Measurements from ENCODE around the gene CLVS2.

CLVS2 gene

DNA sequence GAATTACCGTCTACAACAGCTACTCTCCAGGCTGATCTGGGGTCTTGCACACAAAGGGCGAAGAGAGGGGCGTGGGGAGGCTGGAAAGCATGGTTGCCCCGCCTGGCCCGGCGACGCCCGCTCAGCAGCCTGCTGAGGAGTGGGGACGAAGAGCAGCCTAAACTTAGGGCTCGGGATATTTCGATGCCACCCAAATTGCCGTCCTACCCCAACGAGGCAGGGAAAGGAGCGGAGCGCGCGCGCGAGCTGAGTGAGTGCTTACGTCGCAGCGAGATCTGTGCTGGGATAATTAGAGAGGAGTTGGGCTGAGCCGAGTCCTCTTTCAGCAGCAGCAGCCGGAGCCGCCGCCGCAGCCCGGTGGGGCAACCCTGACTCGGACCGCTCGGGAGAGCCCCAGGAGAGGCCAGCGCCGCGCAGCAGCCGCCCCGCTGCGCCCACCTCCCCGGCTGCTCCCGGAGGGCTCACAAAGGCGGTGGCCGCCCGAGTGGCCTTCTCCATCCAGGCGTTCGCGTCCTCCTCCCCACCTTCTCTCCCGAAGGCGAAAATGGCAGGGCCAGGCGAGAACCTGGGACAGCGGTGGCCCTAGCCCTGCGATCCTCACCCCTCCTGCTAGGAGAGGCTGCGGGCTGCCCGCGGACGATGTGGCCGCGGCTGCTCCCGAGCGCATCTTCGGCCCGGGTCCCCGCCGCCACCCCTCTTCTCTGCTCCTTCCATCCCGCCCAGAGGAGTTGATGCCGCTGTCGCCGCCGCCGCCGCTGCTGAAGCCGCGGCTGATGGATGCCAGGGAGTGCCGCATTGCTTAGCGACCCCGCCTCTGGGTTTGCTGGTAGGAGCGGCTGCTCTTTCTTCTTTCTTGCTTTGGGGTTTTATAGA is at the start of gene CLVS2:
TSS of gene CLVS2 (plus strand) at position 315 of the 873 bp plus-strand sequence. CDS start 1,543 bp downstream, outside the sequence.
- DNase-seq (ENCODE audit: extremely low spot score, insufficient read length, low read depth), result no peak

GRCh38 chr6:122947355-122947754 is 48.7 kb upstream of the CLVS2 start:
- DNase-seq (ENCODE audit: extremely low spot score, insufficient read length, low read depth) (no peak), FAIRE-seq (no peak)

More for the DNA sequence above, at the start of gene CLVS2:
- FAIRE-seq, result no peak

GRCh38 chr6:122953766-122954165 is 42.3 kb upstream of the CLVS2 start:
- FAIRE-seq (no peak), DNase-seq (ENCODE audit: extremely low spot score, insufficient read length, low read depth) (no peak)

DNA sequence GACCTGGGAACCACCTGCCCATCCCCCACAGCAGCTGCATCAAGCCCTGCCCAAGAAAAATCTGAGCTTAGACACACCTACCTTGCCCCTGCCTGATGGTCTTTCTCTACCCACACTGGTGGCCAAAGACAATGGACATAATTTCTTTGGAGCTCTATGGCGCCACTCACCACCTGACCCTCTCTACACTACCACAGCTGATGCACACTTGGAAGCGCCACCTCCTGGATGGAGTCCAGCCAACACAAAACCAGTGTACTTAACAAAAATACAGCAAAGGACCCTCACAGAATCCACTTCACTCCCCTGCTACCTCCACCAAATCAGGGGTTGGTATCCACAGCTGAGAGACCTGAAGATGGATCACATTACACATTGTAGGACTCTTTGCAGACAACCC is 39.7 kb upstream of the CLVS2 start:
- FAIRE-seq, result no peak
- no peak for DNase-seq (ENCODE audit: extremely low spot score, insufficient read length, low read depth)

- DNase-seq (ENCODE audit: extremely low spot score, insufficient read length, low read depth), result no peak
- no peak for FAIRE-seq
Observed at GRCh38 chr6:122962000-122962624, 33.9 kb upstream of the CLVS2 start.

GRCh38 chr6:122969999-122970533 is 26.0 kb upstream of the CLVS2 start:
- DNase-seq (ENCODE audit: extremely low spot score, insufficient read length, low read depth) (no peak), FAIRE-seq (no peak)

- FAIRE-seq, result no peak
- no peak for DNase-seq (ENCODE audit: extremely low spot score, insufficient read length, low read depth)
Observed at GRCh38 chr6:122977180-122977579, 18.9 kb upstream of the CLVS2 start.

- no peak for FAIRE-seq
- DNase-seq (ENCODE audit: extremely low spot score, insufficient read length, low read depth), result no peak
Observed at GRCh38 chr6:122984393-122984792, 11.6 kb upstream of the CLVS2 start.

DNA sequence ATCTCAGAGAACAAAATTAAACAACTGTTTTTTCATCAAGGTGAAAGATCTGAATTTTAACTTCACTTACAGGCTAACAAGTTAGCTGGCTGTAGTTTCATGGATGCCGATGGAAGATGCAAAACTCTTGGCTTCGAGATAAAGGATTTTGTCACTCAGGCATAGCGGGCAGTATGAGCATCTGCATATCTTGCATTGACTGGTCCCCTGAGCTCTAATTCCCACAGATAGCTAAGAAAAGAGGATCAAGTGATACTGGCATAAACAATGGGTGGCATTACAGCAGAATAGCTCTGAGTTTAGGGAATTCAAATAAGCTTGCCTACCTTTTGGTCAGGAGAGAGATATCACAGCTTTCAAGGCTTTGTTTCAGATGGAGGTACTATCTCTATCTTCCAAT is 1.8 kb upstream of the CLVS2 start:
- FAIRE-seq, result no peak

DNA sequence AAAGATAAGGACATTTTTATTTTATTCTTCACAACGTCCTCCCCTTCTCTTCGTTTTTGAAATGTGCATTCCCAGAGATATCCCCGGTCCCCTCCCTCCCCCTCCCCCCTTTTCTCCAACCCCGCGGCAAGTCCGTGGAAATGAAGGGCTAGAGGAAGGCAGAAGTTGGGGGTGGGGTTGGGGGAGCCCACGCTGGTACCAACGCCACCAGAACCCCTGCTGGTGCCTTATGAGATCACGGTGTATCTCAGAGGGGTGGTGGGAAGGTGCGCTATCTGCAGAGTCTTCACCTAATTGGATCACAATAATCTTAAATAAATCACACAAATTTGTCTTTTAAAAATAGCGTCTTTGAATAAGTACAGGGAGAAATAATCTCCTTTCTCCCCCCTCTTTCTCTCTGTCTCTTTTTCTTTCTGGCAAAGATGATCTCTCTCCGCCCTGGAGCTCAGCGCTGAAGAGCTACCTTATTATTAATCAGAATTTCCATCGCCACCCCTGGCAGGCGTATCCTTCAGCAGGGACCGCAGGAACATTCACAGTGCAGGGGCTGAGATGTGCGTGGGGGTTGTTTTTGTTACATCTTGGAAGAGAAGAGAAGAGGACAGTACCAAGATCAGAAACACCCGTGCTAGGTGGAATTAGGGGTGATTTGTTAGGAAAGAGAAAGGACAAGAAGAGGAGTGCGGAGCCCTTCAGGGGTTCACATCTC is 915 bp downstream of the CLVS2 start:
- no peak for DNase-seq (ENCODE audit: extremely low spot score, insufficient read length, low read depth)

More for the DNA sequence above, 1.8 kb upstream of the CLVS2 start:
- DNase-seq (ENCODE audit: extremely low spot score, insufficient read length, low read depth), result no peak

GRCh38 chr6:122997541-122998150 is 1.6 kb downstream of the CLVS2 start:
- no peak for FAIRE-seq
- DNase-seq (ENCODE audit: extremely low spot score, insufficient read length, low read depth), result no peak

More for the DNA sequence above, 915 bp downstream of the CLVS2 start:
- FAIRE-seq, result no peak

DNA sequence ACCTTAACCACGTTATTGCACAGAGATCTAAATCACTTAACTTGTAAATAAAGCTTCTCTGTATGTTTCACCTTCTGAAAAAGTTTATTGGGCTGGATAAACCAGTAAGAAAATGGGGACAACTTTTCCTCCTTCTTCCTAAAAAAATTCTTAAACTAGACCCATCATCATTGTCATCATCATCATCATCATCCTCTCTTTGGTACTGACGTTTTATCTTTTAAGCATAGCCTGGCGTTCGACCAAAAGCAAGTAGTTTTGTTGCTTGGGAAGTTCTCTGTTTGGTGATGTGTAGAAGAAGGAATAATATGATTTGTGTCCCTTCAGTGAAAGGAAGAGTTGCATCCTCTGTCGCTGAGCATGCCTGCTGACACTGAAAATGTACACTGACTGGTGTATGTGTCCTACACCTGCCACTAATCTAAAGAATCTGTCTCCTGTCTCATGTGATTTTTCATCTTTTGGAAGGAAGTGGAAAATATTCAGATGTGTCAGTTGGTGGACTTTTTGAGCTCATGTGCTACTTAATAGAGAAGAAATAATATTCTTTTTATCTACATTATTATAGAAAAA is 2.5 kb downstream of the CLVS2 start:
- no peak for DNase-seq (ENCODE audit: extremely low spot score, insufficient read length, low read depth)
- no peak for FAIRE-seq

GRCh38 chr6:123000244-123000770 is 4.3 kb downstream of the CLVS2 start:
- no peak for FAIRE-seq
- no peak for DNase-seq (ENCODE audit: extremely low spot score, insufficient read length, low read depth)

- no peak for FAIRE-seq
Observed at GRCh38 chr6:123001540-123001939, 5.5 kb downstream of the CLVS2 start.

GRCh38 chr6:123007885-123008284 is 11.8 kb downstream of the CLVS2 start:
- no peak for FAIRE-seq
- DNase-seq (ENCODE audit: extremely low spot score, insufficient read length, low read depth), result no peak

More at GRCh38 chr6:123001540-123001939, 5.5 kb downstream of the CLVS2 start:
- no peak for DNase-seq (ENCODE audit: extremely low spot score, insufficient read length, low read depth)

DNA sequence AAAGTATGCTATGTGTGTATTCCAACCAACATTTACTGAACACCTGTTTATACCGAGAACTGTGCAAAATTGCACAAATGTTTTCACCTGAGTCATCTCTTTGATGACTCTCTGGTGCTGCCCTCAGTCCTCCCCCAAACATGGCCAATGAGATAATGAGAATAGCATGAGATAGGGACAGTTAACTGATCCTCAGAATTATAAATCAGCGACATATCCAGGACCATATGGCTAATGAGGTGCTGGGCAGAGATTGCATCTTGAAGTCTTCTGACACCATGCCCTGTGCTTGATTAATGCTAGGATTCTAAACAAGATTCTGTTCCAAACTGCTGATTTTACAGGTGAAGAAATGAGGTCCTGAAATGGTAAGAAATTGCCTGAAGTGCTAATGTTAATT is 13.0 kb downstream of the CLVS2 start:
- no peak for FAIRE-seq
- no peak for DNase-seq (ENCODE audit: extremely low spot score, insufficient read length, low read depth)

GRCh38 chr6:123014835-123015234 is 18.8 kb downstream of the CLVS2 start:
- no peak for DNase-seq (ENCODE audit: extremely low spot score, insufficient read length, low read depth)
- no peak for FAIRE-seq

DNA sequence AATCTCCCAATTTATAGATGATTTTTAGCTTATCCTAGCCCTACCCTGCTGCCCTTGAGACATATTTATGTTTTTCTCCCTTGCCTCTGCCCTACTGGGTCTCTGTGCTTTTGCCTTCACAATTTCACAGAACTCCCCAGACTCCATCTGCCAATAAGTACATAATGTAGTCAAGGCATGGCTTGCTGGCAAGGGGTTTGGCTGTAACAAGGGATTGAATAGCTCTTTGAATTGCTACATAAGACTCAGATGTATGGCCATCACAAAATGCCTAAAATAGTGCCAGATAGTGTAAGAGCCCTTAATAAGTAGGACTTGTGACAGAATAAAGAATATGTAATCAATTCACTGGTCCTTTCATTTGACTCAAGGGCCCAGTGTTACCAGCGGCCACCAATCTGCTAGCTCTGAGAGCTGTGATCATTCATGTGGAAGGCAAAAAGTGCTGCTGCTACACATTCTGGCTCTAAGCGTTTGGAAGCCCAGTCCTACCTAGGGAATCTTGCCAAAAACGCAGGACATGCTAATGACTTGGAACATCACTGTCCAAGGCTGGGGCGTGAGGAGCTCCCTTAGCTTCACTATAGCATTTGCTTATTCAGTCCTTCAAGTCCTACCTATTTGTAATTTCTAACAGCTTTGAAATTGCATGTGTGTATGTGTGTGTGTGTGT is 20.5 kb downstream of the CLVS2 start:
- DNase-seq (ENCODE audit: extremely low spot score, insufficient read length, low read depth) (no peak), FAIRE-seq (no peak)

DNA sequence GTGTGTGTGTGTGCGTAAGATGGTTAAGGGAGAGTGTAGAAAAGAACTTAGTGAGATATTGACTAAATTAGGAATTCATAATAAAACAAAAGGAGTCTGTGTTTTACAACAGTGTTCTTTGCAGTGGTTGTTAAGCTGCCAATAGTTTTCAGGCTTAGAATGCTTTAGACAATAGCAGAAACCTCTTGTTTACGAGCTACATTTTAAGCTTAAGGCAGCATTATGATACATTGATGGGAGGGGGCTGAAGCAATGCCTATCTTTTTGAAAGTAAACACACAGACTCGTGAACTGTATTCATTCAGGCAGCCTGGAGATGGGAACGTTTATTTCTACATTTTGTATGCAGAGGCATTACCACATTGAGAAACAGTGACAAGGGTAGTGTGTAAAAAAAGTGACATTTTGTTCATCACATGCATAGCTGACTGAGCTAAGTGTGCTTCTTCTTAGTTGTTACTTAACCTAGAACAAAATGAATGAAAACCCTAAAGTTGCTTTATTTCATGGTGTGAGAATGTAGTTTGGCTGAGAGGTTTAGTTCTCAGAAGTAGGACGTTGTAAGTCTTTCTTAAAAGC is 21.2 kb downstream of the CLVS2 start:
- FAIRE-seq (no peak), DNase-seq (ENCODE audit: extremely low spot score, insufficient read length, low read depth) (no peak)

Data from GM18507 (cell line).